Adipocyte (in vitro differentiated cells): Measurements from ENCODE around the gene MYO1G.

Experiments used
- DNase-seq: peaks from one replicate; pipeline ENCODE4 v3.0.0-alpha.2; 2015; ENCODE audit warnings: low read depth
- H3K27me3 ChIP-seq: replicated peaks from 2 replicates; pipeline ENCODE4 v1.7.0; 2013; ENCODE audit warnings: mild to moderate bottlenecking, low read length, moderate library complexity; ENCODE audit not compliant: control insufficient read depth, insufficient read depth
- H3K36me3 ChIP-seq: 2 replicates; pipeline ENCODE4 v1.7.0; 2013; ENCODE audit warnings: low read length, mild to moderate bottlenecking, moderate library complexity; ENCODE audit not compliant: control insufficient read depth, insufficient read depth, severe bottlenecking
- H3K4me1 ChIP-seq: 2 replicates; pipeline ENCODE4 v1.7.0; 2013; ENCODE audit warnings: mild to moderate bottlenecking, low read length, moderate library complexity; ENCODE audit not compliant: control insufficient read depth, insufficient read depth
- H3K4me3 ChIP-seq: 2 replicates; pipeline ENCODE4 v1.7.0; 2013; ENCODE audit warnings: mild to moderate bottlenecking, low read length, moderate library complexity
- H3K9ac ChIP-seq: 2 replicates; pipeline ENCODE4 v1.7.0; 2013; ENCODE audit warnings: mild to moderate bottlenecking, low read length, moderate library complexity
- H3K9me3 ChIP-seq: 2 replicates; pipeline ENCODE4 v1.7.0; 2013; ENCODE audit warnings: mild to moderate bottlenecking, low read length, moderate library complexity; ENCODE audit not compliant: control insufficient read depth

MYO1G gene

GRCh38 chr7:44969049-44969700, 9.6 kb downstream of the MYO1G start:
- Histone ChIP-seq H3K4me1 (no peaks in the 10 kb centered on the region), H3K4me3 (no peak overlapping the region), H3K9ac (no peak overlapping the region), H3K27me3 (peaks cover 26% of the 10 kb centered on the region), H3K36me3 (no peaks in the 10 kb centered on the region), H3K9me3 (no peaks in the 10 kb centered on the region)
- DNase-seq: no peak

- H3K4me3 ChIP-seq: no peak overlapping the region
- H3K27me3 ChIP-seq: peaks cover 17% of the 10 kb centered on the region
- DNase-seq: no peak
- H3K36me3 ChIP-seq: no peaks in the 10 kb centered on the region
- H3K4me1 ChIP-seq: no peaks in the 10 kb centered on the region
- no peak overlapping the region for H3K9ac ChIP-seq
- no peaks in the 10 kb centered on the region for H3K9me3 ChIP-seq
Measured at GRCh38 chr7:44967571-44968446, 11.0 kb downstream of the MYO1G start.

- Histone ChIP-seq H3K36me3 (no peaks in the 10 kb centered on the region), H3K9me3 (no peaks in the 10 kb centered on the region), H3K4me1 (no peaks in the 10 kb centered on the region), H3K9ac (no peak overlapping the region), H3K4me3 (no peak overlapping the region), H3K27me3 (peaks cover 14% of the 10 kb centered on the region)
- DNase-seq: no peak
Measured at GRCh38 chr7:44966731-44967538, 11.9 kb downstream of the MYO1G start.

- Histone ChIP-seq H3K4me3 (no peak overlapping the region), H3K9ac (no peak overlapping the region), H3K4me1 (no peaks in the 10 kb centered on the region), H3K36me3 (no peaks in the 10 kb centered on the region), H3K9me3 (no peaks in the 10 kb centered on the region), H3K27me3 (peaks cover 14% of the 10 kb centered on the region)
- no peak for DNase-seq
Measured at GRCh38 chr7:44965937-44966730, 12.7 kb downstream of the MYO1G start.

GRCh38 chr7:44965441-44965903, 13.3 kb downstream of the MYO1G start:
- Histone ChIP-seq H3K4me3 (no peak overlapping the region), H3K4me1 (no peaks in the 10 kb centered on the region), H3K36me3 (no peaks in the 10 kb centered on the region), H3K27me3 (peaks cover 15% of the 10 kb centered on the region), H3K9ac (no peak overlapping the region), H3K9me3 (no peaks in the 10 kb centered on the region)
- DNase-seq: no peak

GRCh38 chr7:44964831-44965440, 13.9 kb downstream of the MYO1G start:
- Histone ChIP-seq H3K27me3 (peaks cover 20% of the 10 kb centered on the region), H3K4me3 (no peak overlapping the region), H3K9ac (no peak overlapping the region), H3K36me3 (no peaks in the 10 kb centered on the region), H3K4me1 (no peaks in the 10 kb centered on the region), H3K9me3 (no peaks in the 10 kb centered on the region)
- DNase-seq: no peak

- Histone ChIP-seq H3K9ac (no peak overlapping the region), H3K36me3 (no peaks in the 10 kb centered on the region), H3K4me1 (no peaks in the 10 kb centered on the region), H3K27me3 (peaks cover 20% of the 10 kb centered on the region), H3K4me3 (no peak overlapping the region), H3K9me3 (no peaks in the 10 kb centered on the region)
- peak; percentile 30 for DNase-seq
Measured at GRCh38 chr7:44964384-44964830, 14.4 kb downstream of the MYO1G start.

- Histone ChIP-seq H3K36me3 (no peaks in the 10 kb centered on the region), H3K9ac (no peak overlapping the region), H3K9me3 (no peaks in the 10 kb centered on the region), H3K4me1 (no peaks in the 10 kb centered on the region), H3K27me3 (peaks cover 20% of the 10 kb centered on the region), H3K4me3 (no peak overlapping the region)
- no peak for DNase-seq
Measured at GRCh38 chr7:44963364-44964290, 15.2 kb downstream of the MYO1G start.

- Histone ChIP-seq H3K4me3 (peak overlapping the region; percentile 71), H3K9ac (peak overlapping the region; percentile 54), H3K4me1 (no peaks in the 10 kb centered on the region), H3K36me3 (no peaks in the 10 kb centered on the region), H3K27me3 (peaks cover 20% of the 10 kb centered on the region), H3K9me3 (no peaks in the 10 kb centered on the region)
- DNase-seq: peak; percentile 47
Measured at GRCh38 chr7:44962483-44963251, 16.1 kb downstream of the MYO1G start.
